CD4-positive, alpha-beta T cell treated with Interleukin-2 at 100 ng/mL for 4 hours (primary cell): Measurements from ENCODE around the gene PRKX.
"Not testable (repeated sequence)": the region's sequence is repeated elsewhere in the genome, so short reads cannot be mapped to it uniquely, and the experiment has no call there.

Experiments used
- DNase-seq: peaks from one replicate; pipeline ENCODE4 v3.0.0-alpha.2; 2020; ENCODE audit warnings: low spot score

Gene PRKX

GRCh38 chrX:3713225-3713936 is at the start of gene PRKX:
TSS of gene PRKX (minus strand) at chrX:3713649. CDS start at chrX:3713253, 396 bp downstream.
- DNase-seq, result peak; percentile 68

GRCh38 chrX:3763111-3763510 is 49.7 kb upstream of the PRKX start:
- no peak for DNase-seq

- no peak for DNase-seq
Observed at GRCh38 chrX:3757510-3758025, 44.1 kb upstream of the PRKX start.

GRCh38 chrX:3748052-3748559 is 34.7 kb upstream of the PRKX start:
- no peak for DNase-seq

GRCh38 chrX:3743801-3744439 is 30.5 kb upstream of the PRKX start:
- DNase-seq, result peak; percentile 85

GRCh38 chrX:3740946-3741345 is 27.5 kb upstream of the PRKX start:
- DNase-seq, result peak; percentile 5

- DNase-seq, result peak; percentile 8
Observed at GRCh38 chrX:3738509-3738908, 25.1 kb upstream of the PRKX start.

GRCh38 chrX:3736536-3736935 is 23.1 kb upstream of the PRKX start:
- not testable (repeated sequence) for DNase-seq

GRCh38 chrX:3735891-3736290 is 22.4 kb upstream of the PRKX start:
- not testable (repeated sequence) for DNase-seq

GRCh38 chrX:3734456-3734855 is 21.0 kb upstream of the PRKX start:
- DNase-seq, result peak; percentile 1

GRCh38 chrX:3733043-3733430 is 19.6 kb upstream of the PRKX start:
- DNase-seq, result no peak

GRCh38 chrX:3732326-3733042 is 19.0 kb upstream of the PRKX start:
- peak; percentile 2 for DNase-seq

GRCh38 chrX:3728454-3728853 is 15.0 kb upstream of the PRKX start:
- DNase-seq, result no peak

- not testable (repeated sequence) for DNase-seq
Observed at GRCh38 chrX:3723460-3723859, 10.0 kb upstream of the PRKX start.

- DNase-seq, result no peak
Observed at GRCh38 chrX:3717742-3718420, 4.4 kb upstream of the PRKX start.

- DNase-seq, result no peak
Observed at GRCh38 chrX:3715921-3716320, 2.5 kb upstream of the PRKX start.

- not testable (repeated sequence) for DNase-seq
Observed at GRCh38 chrX:3714706-3715479, 1.4 kb upstream of the PRKX start.

- DNase-seq, result no peak
Observed at GRCh38 chrX:3713937-3714434, 537 bp upstream of the PRKX start.

GRCh38 chrX:3712870-3713224 is 602 bp downstream of the PRKX start:
- no peak for DNase-seq

GRCh38 chrX:3712051-3712869 is 1.2 kb downstream of the PRKX start:
- DNase-seq, result no peak
